Osteoblast (primary cell): Measurements from ENCODE around the gene S100A11. TPM values are rescaled to one million over a fixed set of nuclear protein-coding genes. Genes with fewer than 3 reads are reported as not detected.
A peak's percentile ranks its signal among the peaks of the same experiment; 100 is the strongest.

Experiments
- DNase-seq: peaks from one replicate; pipeline ENCODE4 v3.0.0; 2011; ENCODE audit warnings: low spot score, mixed read lengths; ENCODE audit not compliant: insufficient read length; ENCODE audit errors: missing footprints
- H2AFZ ChIP-seq: 2 replicates; pipeline ENCODE4 v1.6.0; 2011; ENCODE audit warnings: mild to moderate bottlenecking, low read length
- H3K27ac ChIP-seq: 2 replicates; pipeline ENCODE4 v1.5.1; 2011; ENCODE audit warnings: mild to moderate bottlenecking, low read depth, low read length, moderate library complexity
- H3K27me3 ChIP-seq: 2 replicates; pipeline ENCODE4 v1.6.0; 2012; ENCODE audit warnings: mild to moderate bottlenecking, control low read depth, inconsistent platforms, low read length, moderate library complexity; ENCODE audit not compliant: insufficient read depth
- H3K36me3 ChIP-seq: 2 replicates; pipeline ENCODE4 v1.5.1; 2011; ENCODE audit warnings: mild to moderate bottlenecking, low read length, control low read depth, moderate library complexity; ENCODE audit not compliant: insufficient read depth
- H3K4me1 ChIP-seq: 2 replicates; pipeline ENCODE4 v1.5.1; 2011; ENCODE audit warnings: mild to moderate bottlenecking, low read length, control low read depth, moderate library complexity; ENCODE audit not compliant: insufficient read depth
- H3K4me2 ChIP-seq: 2 replicates; pipeline ENCODE4 v1.6.0; 2011; ENCODE audit warnings: mild to moderate bottlenecking, low read length; ENCODE audit not compliant: insufficient read depth
- H3K4me3 ChIP-seq: fragments of 200-600 bp; sonication (generic); 3 replicates; pipeline ENCODE4 v1.5.1; 2012; ENCODE audit warnings: mild to moderate bottlenecking, low read length, inconsistent platforms; ENCODE audit not compliant: insufficient read depth
- H3K79me2 ChIP-seq: 2 replicates; pipeline ENCODE4 v1.6.0; 2012; ENCODE audit warnings: mild to moderate bottlenecking, low read length, control low read depth, inconsistent platforms; ENCODE audit not compliant: insufficient read depth
- H3K9me3 ChIP-seq: 2 replicates; pipeline ENCODE4 v1.5.1; 2011; ENCODE audit warnings: low read depth, low read length, control low read depth
- H4K20me1 ChIP-seq: 2 replicates; pipeline ENCODE4 v1.6.0; 2012; ENCODE audit warnings: mild to moderate bottlenecking, low read length, control low read depth; ENCODE audit not compliant: insufficient read depth
- total RNA-seq: library from RNA; depleted of rRNA; stranded (reverse); fragments of >200 nt; gene quantifications from 2 replicates; pipeline ENCODE4 v1.2.3, GENCODE V29; 2012
- TF ChIP-seq, protein P1 (sequence below): IDR thresholded peaks from 2 replicates; pipeline ENCODE4 v1.5.1; 2011; ENCODE audit warnings: mild to moderate bottlenecking, low read depth, low read length, moderate library complexity; ENCODE audit errors: extremely low read depth

S100A11 gene
- total RNA-seq, 1 donor: 142 TPM

- DNase-seq: no peak
- no peaks in the 10 kb centered on the region for H3K4me1 ChIP-seq
- no peaks in the 10 kb centered on the region for H3K9me3 ChIP-seq
- no peak overlapping the region for H2AFZ ChIP-seq
- no peak overlapping the region for H3K4me3 ChIP-seq
- TF ChIP-seq, protein P1, sequence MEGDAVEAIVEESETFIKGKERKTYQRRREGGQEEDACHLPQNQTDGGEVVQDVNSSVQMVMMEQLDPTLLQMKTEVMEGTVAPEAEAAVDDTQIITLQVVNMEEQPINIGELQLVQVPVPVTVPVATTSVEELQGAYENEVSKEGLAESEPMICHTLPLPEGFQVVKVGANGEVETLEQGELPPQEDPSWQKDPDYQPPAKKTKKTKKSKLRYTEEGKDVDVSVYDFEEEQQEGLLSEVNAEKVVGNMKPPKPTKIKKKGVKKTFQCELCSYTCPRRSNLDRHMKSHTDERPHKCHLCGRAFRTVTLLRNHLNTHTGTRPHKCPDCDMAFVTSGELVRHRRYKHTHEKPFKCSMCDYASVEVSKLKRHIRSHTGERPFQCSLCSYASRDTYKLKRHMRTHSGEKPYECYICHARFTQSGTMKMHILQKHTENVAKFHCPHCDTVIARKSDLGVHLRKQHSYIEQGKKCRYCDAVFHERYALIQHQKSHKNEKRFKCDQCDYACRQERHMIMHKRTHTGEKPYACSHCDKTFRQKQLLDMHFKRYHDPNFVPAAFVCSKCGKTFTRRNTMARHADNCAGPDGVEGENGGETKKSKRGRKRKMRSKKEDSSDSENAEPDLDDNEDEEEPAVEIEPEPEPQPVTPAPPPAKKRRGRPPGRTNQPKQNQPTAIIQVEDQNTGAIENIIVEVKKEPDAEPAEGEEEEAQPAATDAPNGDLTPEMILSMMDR: no peak
- H3K4me2 ChIP-seq: no peak overlapping the region
- peaks cover 41% of the 10 kb centered on the region for H3K27me3 ChIP-seq
- no peak overlapping the region for H3K27ac ChIP-seq
- H3K36me3 ChIP-seq: no peaks in the 10 kb centered on the region
- no peaks in the 10 kb centered on the region for H4K20me1 ChIP-seq
- H3K79me2 ChIP-seq: no peaks in the 10 kb centered on the region
Measured at GRCh38 chr1:152022474-152022873, 14.3 kb downstream of the S100A11 start.

DNA sequence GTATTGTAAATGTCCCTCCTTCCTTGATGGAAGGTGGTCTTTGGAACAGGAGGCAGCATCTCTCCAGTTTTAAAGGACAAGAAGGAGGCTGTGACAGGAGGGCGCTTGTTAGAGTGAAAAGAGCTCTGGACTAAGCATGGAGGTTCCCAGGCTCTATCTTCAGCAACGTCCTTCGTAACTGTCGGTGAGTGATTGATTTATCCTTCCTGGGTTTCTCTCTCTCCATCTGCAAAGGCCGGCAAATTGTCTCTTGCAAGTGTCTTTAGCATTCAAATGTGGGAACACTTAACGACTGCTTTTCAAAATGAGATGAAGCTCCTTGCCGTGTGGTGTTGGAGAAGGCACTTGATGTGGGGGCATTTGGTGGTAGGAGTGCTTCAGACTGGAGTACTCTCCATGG lies 15.2 kb downstream of the S100A11 start:
- peaks cover 41% of the 10 kb centered on the region for H3K27me3 ChIP-seq

DNA sequence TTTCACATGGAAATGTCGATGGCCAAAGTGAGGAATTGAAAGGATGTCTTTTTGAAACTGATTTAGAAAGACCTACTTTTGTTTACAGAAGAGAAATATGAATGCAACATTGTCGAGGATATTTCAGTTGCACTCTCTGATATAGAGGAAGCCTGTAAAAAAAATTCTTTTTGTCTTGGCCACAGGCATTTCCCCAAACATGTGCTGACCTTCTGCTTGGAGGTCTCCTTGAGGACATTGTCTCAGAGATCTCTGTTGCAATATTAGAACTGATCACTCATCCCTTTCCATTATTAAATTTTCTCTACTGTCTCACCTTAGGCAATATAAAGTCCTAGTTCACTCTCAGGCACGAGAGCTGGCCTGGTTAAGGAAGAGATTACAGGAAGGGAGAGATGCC lies 16.0 kb downstream of the S100A11 start:
- no peak overlapping the region for H3K4me3 ChIP-seq
- no peak overlapping the region for H3K27ac ChIP-seq
- no peak overlapping the region for H2AFZ ChIP-seq
- no peaks in the 10 kb centered on the region for H3K9me3 ChIP-seq
- no peak overlapping the region for H3K4me2 ChIP-seq
- no peaks in the 10 kb centered on the region for H3K79me2 ChIP-seq
- H3K36me3 ChIP-seq: no peaks in the 10 kb centered on the region
- no peaks in the 10 kb centered on the region for H3K4me1 ChIP-seq
- no peaks in the 10 kb centered on the region for H4K20me1 ChIP-seq
- TF ChIP-seq, protein P1: no peak
- no peak for DNase-seq
- H3K27me3 ChIP-seq: peaks cover 41% of the 10 kb centered on the region

More for the DNA sequence above, 15.2 kb downstream of the S100A11 start:
- TF ChIP-seq, protein P1: no peak
- H3K27ac ChIP-seq: no peak overlapping the region
- no peaks in the 10 kb centered on the region for H3K9me3 ChIP-seq
- H3K4me1 ChIP-seq: no peaks in the 10 kb centered on the region
- no peak overlapping the region for H2AFZ ChIP-seq
- no peak for DNase-seq
- no peak overlapping the region for H3K4me3 ChIP-seq
- no peaks in the 10 kb centered on the region for H4K20me1 ChIP-seq
- no peaks in the 10 kb centered on the region for H3K36me3 ChIP-seq
- H3K4me2 ChIP-seq: no peak overlapping the region
- H3K79me2 ChIP-seq: no peaks in the 10 kb centered on the region

DNA sequence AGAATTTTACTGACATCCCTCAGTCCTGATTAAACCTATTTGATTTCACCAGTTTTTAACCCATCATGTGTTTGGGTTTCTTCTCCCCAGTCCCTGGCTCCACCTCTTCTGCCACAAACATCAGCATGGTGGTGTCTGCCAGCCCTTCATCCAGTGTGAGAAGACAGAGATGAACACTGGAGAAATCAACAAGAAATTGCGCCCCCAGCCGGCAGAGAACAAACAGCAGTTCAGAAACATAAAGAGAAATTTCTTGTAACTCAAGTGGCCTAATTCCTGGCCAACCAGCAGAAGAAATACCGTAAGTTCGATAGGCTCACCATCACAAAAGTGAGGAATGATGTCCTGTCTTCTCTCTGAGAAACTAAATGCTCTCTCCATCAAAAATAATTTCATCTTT lies 18.3 kb downstream of the S100A11 start:
- no peak overlapping the region for H3K27ac ChIP-seq
- H3K4me1 ChIP-seq: no peaks in the 10 kb centered on the region
- no peak overlapping the region for H3K4me3 ChIP-seq
- no peaks in the 10 kb centered on the region for H3K9me3 ChIP-seq
- no peaks in the 10 kb centered on the region for H4K20me1 ChIP-seq
- H3K36me3 ChIP-seq: no peaks in the 10 kb centered on the region
- H3K79me2 ChIP-seq: no peaks in the 10 kb centered on the region
- no peak overlapping the region for H2AFZ ChIP-seq
- no peak for DNase-seq
- TF ChIP-seq, protein P1: peak; percentile 60
- peaks cover 31% of the 10 kb centered on the region for H3K27me3 ChIP-seq
- no peak overlapping the region for H3K4me2 ChIP-seq
